GM13976 (cell line): ENCODE measurements around the gene C19orf67.
"Not testable (repeated sequence)": the region's sequence is repeated elsewhere in the genome, so short reads cannot be mapped to it uniquely, and the experiment has no call there.

Experiments used
- DNase-seq: peaks from one replicate; pipeline ENCODE4 v3.0.0; 2012; ENCODE audit warnings: low spot score
- in situ Hi-C: fragments of 300-500 bp; cut with MboI; formaldehyde crosslinking; loops from one replicate; pipeline ENCODE4 v1.12.0; 2022; ENCODE audit warnings: low sequenced_read_pairs, mixed read lengths, inconsistent platforms; ENCODE audit not compliant: unreplicated experiment
- TF ChIP-seq, protein P1 (sequence below): IDR thresholded peaks from 2 replicates; pipeline ENCODE4 v1.5.1; 2012; ENCODE audit warnings: borderline replicate concordance, mild to moderate bottlenecking; ENCODE audit not compliant: insufficient read depth; ENCODE audit errors: extremely low read depth, missing control alignments, control extremely low read depth

The C19orf67 gene

GRCh38 chr19:14053500-14053899 lies 32.1 kb downstream of the C19orf67 start:
- no peak for DNase-seq
- in situ Hi-C loops = loop anchor here (25.0 kb wide), 1 partner anchor 441 kb away; no protein-coding TSS in a partner anchor
- TF ChIP-seq, protein P1, sequence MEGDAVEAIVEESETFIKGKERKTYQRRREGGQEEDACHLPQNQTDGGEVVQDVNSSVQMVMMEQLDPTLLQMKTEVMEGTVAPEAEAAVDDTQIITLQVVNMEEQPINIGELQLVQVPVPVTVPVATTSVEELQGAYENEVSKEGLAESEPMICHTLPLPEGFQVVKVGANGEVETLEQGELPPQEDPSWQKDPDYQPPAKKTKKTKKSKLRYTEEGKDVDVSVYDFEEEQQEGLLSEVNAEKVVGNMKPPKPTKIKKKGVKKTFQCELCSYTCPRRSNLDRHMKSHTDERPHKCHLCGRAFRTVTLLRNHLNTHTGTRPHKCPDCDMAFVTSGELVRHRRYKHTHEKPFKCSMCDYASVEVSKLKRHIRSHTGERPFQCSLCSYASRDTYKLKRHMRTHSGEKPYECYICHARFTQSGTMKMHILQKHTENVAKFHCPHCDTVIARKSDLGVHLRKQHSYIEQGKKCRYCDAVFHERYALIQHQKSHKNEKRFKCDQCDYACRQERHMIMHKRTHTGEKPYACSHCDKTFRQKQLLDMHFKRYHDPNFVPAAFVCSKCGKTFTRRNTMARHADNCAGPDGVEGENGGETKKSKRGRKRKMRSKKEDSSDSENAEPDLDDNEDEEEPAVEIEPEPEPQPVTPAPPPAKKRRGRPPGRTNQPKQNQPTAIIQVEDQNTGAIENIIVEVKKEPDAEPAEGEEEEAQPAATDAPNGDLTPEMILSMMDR = no peak

DNA sequence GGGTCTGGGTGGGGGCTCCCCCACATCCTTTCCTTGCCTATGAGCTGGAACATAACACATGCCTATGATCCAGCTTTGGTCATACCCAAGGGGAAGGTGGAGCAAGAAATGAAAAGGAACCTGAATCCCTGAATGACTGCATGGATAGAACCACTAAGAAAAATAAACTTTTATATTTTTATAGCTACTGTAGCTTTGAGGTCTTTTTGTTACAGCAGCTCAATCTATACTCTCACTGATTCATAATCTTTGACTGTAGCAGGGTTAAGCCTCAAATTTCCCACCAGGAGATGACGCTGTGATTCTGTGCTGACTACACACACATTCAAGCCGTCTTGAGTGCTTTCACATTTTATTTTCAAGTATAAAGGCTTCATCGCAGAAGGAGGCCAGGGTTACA lies 32.6 kb downstream of the C19orf67 start:
- TF ChIP-seq, protein P1 = no peak
- in situ Hi-C loops = loop anchor here (25.0 kb wide), 1 partner anchor 441 kb away; no protein-coding TSS in a partner anchor
- DNase-seq = no peak

DNA sequence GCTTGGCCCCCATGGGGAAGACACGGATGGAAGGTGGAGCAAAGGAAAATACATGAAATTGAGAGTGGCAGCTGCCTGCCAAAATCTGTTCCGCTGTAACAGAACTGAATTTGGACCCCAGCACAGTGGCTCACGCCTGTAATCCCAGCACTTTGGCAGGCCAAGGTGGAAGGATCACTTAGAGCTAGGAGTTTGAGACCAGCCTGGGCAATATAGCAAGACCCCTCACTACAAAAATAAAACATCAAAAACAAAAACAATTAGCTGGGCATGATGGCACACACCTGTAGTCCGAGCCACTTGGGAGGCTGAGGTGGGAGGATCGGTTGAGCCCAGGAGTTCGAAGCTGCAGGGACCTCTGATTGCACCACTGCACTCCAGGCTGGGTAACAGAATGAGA lies 33.1 kb downstream of the C19orf67 start:
- DNase-seq = no peak
- TF ChIP-seq, protein P1 = no peak
- in situ Hi-C loops = loop anchor here (25.0 kb wide), 1 partner anchor 440 kb away; no protein-coding TSS in a partner anchor

GRCh38 chr19:14051980-14052379 lies 33.6 kb downstream of the C19orf67 start:
- in situ Hi-C loops = loop anchor here (25.0 kb wide), 1 partner anchor 440 kb away; no protein-coding TSS in a partner anchor
- TF ChIP-seq, protein P1 = no peak

GRCh38 chr19:14050961-14051360 lies 34.6 kb downstream of the C19orf67 start:
- in situ Hi-C loops = loop anchor here (25.0 kb wide), 1 partner anchor 439 kb away; no protein-coding TSS in a partner anchor

More at GRCh38 chr19:14051980-14052379, 33.6 kb downstream of the C19orf67 start:
- no peak for DNase-seq

DNA sequence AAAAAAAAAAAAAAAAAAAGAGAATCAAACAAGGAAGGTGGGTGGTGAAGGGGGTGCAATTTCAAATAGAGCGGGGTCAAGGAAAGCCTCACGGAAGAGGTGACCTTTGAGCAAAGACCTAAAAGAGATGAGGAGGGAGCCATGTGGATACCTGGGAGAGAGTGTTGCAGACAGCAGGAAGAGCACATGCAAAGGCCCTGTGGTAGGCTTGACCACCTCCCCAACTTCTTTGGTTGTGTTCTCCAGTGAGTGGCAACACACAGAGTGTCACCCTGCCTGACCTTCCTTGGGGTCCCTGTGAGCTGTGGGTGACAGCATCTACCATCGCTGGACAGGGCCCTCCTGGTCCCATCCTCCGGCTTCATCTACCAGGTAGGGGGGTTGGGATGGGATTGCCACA lies 35.1 kb downstream of the C19orf67 start:
- in situ Hi-C loops = loop anchor here (25.0 kb wide), 1 partner anchor 438 kb away; no protein-coding TSS in a partner anchor
- no peak for DNase-seq
- TF ChIP-seq, protein P1 = no peak

More at GRCh38 chr19:14050961-14051360, 34.6 kb downstream of the C19orf67 start:
- not testable (repeated sequence) for DNase-seq

DNA sequence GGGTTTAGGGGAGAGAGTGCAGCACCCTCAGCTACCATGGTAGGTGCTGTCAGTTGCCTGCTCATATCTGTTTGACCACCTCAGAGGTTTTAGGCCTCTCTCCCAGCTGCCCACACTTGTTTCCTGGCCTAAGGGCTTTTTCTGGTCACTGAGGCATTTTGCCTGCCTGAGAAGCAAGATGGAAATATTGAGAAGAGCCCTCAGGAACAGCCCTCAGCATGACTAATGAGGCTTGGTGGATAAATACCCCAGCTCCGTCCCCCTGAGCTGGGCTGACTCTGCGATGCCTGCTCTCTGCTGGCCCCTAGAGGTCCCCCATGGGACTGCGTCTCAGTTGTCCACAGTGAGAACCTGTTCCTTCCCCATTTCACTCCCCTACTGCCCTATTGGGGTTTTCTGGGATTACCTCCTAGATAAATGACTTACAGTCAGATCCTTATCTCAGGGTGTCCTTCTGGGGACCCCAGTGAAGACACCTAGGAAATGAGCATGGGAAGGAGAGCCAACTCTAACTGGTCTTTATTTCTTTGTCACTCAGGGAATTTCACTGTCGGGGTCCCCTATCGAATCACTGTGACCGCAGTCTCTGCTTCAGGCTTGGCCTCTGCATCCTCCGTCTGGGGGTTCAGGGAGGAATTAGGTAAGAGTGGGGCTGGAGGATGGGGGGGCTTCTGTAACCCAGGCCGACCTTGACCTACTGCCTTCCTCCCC lies 37.0 kb downstream of the C19orf67 start:
- in situ Hi-C loops = no loop called here
- TF ChIP-seq, protein P1 = peak; percentile 79
- DNase-seq = peak; percentile 80

- in situ Hi-C loops, DNase-seq: not testable (repeated sequence)
Observed at GRCh38 chr19:14047866-14048265, 37.7 kb downstream of the C19orf67 start.
